WERI-Rb-1 (cell line): ENCODE results near the gene GNAS.
"Not testable (repeated sequence)": the region's sequence is repeated elsewhere in the genome, so short reads cannot be mapped to it uniquely, and the experiment has no call there.

Experiments
- DNase-seq: peaks from one replicate; pipeline ENCODE4 v3.0.0-alpha.2; 2020
- H3K27ac ChIP-seq: fragments of 250-450 bp; sonication (Bioruptor Pico); 2 replicates; pipeline ENCODE4 v1.5.1; 2020; ENCODE audit warnings: mild to moderate bottlenecking, moderate library complexity
- H3K27me3 ChIP-seq: fragments of 250-450 bp; sonication (Bioruptor Pico); 2 replicates; pipeline ENCODE4 v1.5.1; 2021; ENCODE audit warnings: mild to moderate bottlenecking, low read depth, moderate library complexity; ENCODE audit not compliant: insufficient read depth, severe bottlenecking
- H3K36me3 ChIP-seq: fragments of 250-450 bp; sonication (Bioruptor Pico); 2 replicates; pipeline ENCODE4 v1.5.1; 2020; ENCODE audit warnings: mild to moderate bottlenecking, moderate library complexity
- H3K4me3 ChIP-seq: 2 replicates; pipeline ENCODE4 v1.5.1; 2011; ENCODE audit warnings: low read depth, mild to moderate bottlenecking, control low read depth, low read length
- H3K9me3 ChIP-seq: fragments of 250-450 bp; sonication (Bioruptor Pico); 2 replicates; pipeline ENCODE4 v1.5.1; 2021; ENCODE audit warnings: mild to moderate bottlenecking, moderate library complexity; ENCODE audit not compliant: severe bottlenecking
- TF ChIP-seq, protein P1 (sequence below): IDR thresholded peaks from 2 replicates; pipeline ENCODE4 v1.5.1; 2011; ENCODE audit warnings: low read depth, mild to moderate bottlenecking, control low read depth, inconsistent platforms, low read length

Gene GNAS

DNA sequence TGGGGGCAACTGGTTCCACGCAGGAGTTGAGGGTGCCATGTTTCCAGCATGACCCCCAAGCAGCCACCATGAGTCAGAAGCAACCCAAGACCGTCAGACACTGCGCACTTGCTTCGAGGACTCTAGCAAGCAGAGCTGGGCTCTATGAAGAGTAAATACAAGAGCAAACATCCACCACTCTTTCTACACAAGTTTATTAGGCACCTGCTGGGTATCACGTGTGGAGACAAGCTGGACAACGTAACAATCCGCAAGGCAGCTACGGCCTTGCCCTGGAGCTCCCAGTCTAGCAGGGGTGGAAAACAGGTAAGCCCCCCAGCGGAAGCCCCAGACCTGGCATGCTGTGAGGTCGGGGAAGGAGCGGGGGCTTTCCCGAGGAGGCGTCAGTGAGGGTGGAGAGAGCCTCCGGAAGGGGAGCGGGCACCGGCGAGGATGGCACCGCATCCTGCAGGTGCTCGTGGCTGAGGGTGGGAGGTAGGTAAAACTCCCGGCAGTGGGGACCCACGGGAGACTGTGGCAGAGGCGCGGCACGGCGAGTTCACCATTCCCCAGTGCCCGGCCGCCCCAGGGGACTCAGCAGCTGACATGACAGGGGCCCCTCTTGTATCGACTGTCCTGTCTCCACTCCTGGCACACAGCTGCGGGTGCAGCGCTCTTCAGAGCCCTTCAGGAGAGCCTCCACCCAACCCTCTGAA, 35.4 kb upstream of the GNAS start:
- TF ChIP-seq, protein P1, sequence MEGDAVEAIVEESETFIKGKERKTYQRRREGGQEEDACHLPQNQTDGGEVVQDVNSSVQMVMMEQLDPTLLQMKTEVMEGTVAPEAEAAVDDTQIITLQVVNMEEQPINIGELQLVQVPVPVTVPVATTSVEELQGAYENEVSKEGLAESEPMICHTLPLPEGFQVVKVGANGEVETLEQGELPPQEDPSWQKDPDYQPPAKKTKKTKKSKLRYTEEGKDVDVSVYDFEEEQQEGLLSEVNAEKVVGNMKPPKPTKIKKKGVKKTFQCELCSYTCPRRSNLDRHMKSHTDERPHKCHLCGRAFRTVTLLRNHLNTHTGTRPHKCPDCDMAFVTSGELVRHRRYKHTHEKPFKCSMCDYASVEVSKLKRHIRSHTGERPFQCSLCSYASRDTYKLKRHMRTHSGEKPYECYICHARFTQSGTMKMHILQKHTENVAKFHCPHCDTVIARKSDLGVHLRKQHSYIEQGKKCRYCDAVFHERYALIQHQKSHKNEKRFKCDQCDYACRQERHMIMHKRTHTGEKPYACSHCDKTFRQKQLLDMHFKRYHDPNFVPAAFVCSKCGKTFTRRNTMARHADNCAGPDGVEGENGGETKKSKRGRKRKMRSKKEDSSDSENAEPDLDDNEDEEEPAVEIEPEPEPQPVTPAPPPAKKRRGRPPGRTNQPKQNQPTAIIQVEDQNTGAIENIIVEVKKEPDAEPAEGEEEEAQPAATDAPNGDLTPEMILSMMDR, result no peak
- Histone ChIP-seq H3K36me3 (no peaks in the 10 kb centered on the region), H3K27ac (no peak overlapping the region), H3K9me3 (no peaks in the 10 kb centered on the region), H3K4me3 (no peak overlapping the region), H3K27me3 (peaks cover 47% of the 10 kb centered on the region)
- DNase-seq, result no peak

DNA sequence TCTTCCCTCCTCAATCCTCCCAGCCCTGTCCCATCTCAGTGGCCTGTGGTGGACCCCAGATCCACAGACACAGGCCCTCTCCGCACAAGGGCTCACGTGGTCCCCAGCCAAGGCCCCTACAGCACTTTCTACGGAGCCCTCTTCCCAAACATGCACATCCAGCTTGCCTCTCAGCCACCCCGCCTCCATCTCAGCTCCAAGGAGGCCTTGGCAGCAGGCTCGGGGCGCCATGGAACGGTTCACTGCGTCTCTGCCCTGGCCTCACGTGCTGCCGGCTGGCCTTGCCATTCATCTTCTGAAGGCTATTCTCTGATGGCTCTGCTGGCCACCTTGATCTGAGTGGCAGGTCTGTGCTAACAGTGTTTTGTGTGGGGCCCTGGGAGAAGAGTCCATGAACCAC, 34.8 kb upstream of the GNAS start:
- H3K4me3 ChIP-seq, result no peak overlapping the region
- DNase-seq, result no peak
- no peaks in the 10 kb centered on the region for H3K36me3 ChIP-seq
- H3K9me3 ChIP-seq, result no peaks in the 10 kb centered on the region
- no peak overlapping the region for H3K27ac ChIP-seq
- TF ChIP-seq, protein P1, result no peak
- H3K27me3 ChIP-seq, result peaks cover 47% of the 10 kb centered on the region

DNA sequence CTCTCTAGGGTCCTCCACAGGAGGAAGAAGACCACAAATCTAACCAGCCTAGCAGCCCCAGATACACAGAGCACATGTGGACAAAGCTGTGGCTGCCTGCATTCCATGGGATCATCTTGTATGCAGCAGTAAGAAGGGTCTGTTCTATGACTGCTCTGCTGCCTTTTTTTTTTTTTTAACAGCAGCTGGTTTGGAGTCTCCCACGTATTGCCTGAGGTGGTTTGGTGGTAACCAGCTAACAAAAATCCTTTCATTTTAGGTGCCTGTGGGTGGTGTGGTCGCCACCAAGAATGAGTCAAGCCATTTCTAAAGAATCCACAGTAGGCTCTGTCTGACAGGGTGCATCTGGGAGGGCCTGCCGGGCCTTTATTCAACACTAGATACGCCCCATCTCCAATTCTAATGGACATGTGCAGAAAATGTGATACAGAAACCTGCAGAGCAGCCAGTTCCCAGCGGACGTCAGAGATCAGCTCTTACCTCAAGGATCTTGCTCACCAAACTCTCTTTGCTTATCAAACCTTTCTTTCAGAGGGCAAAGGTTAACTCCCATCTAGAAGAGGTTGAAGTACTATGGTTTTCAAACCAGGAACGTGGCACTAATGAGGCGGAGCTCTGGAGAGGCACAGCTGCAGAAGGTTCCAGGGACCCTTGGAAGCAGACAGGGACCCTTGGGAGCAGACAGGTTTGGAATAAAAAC, 33.8 kb upstream of the GNAS start:
- Histone ChIP-seq H3K27me3 (peaks cover 44% of the 10 kb centered on the region), H3K4me3 (no peak overlapping the region), H3K36me3 (no peaks in the 10 kb centered on the region), H3K27ac (no peak overlapping the region), H3K9me3 (no peaks in the 10 kb centered on the region)
- TF ChIP-seq, protein P1, result no peak
- no peak for DNase-seq

DNA sequence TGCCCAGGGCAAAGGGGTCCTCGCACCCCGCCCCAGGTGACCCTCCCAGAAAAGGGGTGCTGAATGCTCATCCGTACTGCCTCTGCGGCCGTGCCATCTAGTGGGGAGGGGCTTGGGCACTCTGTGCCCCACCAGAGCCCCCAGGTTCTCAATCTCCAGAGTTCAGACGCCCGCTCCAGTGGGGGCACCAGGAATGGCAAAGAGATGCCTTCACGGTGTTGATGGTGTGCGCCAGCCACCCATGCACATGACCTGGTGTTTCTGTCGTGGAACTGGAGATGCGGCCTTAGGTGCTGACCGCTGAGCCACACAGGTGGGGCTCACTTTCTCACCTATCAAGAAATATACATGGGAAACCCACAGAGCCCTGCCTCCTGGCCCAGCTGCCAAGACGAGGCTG, 32.6 kb upstream of the GNAS start:
- TF ChIP-seq, protein P1, result no peak
- H3K27ac ChIP-seq, result no peak overlapping the region
- no peaks in the 10 kb centered on the region for H3K36me3 ChIP-seq
- no peak overlapping the region for H3K4me3 ChIP-seq
- no peak for DNase-seq
- H3K9me3 ChIP-seq, result no peaks in the 10 kb centered on the region
- peaks cover 44% of the 10 kb centered on the region for H3K27me3 ChIP-seq

DNA sequence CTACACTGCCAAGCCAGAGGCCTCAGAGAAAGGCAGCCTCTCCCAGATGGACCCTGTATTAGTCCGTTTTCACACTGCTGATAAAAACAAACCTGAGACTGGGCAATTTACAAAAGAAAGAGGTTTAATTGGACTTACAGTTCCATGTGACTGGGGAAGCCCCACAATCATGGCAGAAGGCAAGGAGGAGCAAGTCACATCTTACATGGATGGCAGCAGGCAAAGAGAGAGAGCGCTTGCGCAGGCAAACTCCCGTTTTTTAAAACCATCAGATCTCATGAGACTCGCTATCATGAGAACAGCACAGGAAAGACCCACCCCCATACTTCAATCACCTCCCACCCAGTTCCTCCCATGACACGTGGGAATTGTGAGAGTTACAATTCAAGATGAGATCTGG, 32.0 kb upstream of the GNAS start:
- H3K36me3 ChIP-seq, H3K27ac ChIP-seq, H3K4me3 ChIP-seq, DNase-seq, H3K9me3 ChIP-seq: not testable (repeated sequence)
- H3K27me3 ChIP-seq, result peaks cover 40% of the 10 kb centered on the region

DNA sequence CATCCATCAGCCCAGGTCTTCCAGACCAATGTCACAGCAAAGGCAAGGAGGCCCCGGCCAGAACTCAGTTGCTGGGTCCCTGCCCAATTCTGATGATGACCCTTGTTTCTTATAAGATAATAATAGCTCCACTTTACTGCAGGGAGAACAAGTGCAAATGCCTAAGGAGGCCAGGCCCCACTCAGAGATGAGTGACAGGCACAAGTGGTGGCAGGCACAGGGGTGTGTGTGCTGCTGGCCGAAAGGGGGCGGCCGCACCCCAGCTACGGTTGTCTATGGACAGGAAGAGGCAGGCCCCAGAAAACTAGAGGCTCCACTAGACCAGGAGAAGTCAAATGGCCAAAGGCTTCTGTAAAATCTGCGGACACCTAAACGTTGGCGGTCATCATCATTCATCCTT, 30.4 kb upstream of the GNAS start:
- TF ChIP-seq, protein P1, result no peak

More for the DNA sequence above, 30.4 kb upstream of the GNAS start:
- Histone ChIP-seq H3K36me3 (no peaks in the 10 kb centered on the region), H3K27me3 (peaks cover 34% of the 10 kb centered on the region), H3K9me3 (no peaks in the 10 kb centered on the region), H3K4me3 (no peak overlapping the region), H3K27ac (no peak overlapping the region)
- no peak for DNase-seq
